AML-193 (cell line): Measurements from ENCODE around the gene OR51A7.
"Not testable (repeated sequence)": the region's sequence is repeated elsewhere in the genome, so short reads cannot be mapped to it uniquely, and the experiment has no call there.

ENCODE experiments used
- DNase-seq, 2 experiments: peaks; one replicate each; lab custom pipeline; 2025; lab: John Stamatoyannopoulos, UW

The OR51A7 gene

GRCh38 chr11:4903484-4903883, at the start of gene OR51A7:
Gene OR51A7, plus strand, starts transcription at chr11:4903783. Its CDS starts 3,587 bp downstream, at chr11:4907370.
- DNase-seq, result no peak

- not testable (repeated sequence) for DNase-seq
Observed at GRCh38 chr11:4854286-4854685, 49.3 kb upstream of the OR51A7 start.

- no peak for DNase-seq
Observed at GRCh38 chr11:4862447-4863236, 40.9 kb upstream of the OR51A7 start.

GRCh38 chr11:4863876-4864275, 39.7 kb upstream of the OR51A7 start:
- DNase-seq, result no peak

- DNase-seq, result no peak
Observed at GRCh38 chr11:4865855-4866254, 37.7 kb upstream of the OR51A7 start.

- no peak for DNase-seq
Observed at GRCh38 chr11:4881188-4881587, 22.4 kb upstream of the OR51A7 start.

- no peak for DNase-seq
Observed at GRCh38 chr11:4881860-4882500, 21.6 kb upstream of the OR51A7 start, which contains the start of gene OR51T1. Gene OR51T1, plus strand, starts transcription at chr11:4881900. Its CDS starts 0 bp downstream, at chr11:4881900.

GRCh38 chr11:4882543-4882942, 21.0 kb upstream of the OR51A7 start:
- no peak for DNase-seq

GRCh38 chr11:4884361-4884760, 19.2 kb upstream of the OR51A7 start:
- DNase-seq, result no peak

GRCh38 chr11:4886186-4886585, 17.4 kb upstream of the OR51A7 start:
- no peak for DNase-seq

- no peak for DNase-seq
Observed at GRCh38 chr11:4887591-4887990, 16.0 kb upstream of the OR51A7 start.

GRCh38 chr11:4890279-4890678, 13.3 kb upstream of the OR51A7 start:
- no peak for DNase-seq

GRCh38 chr11:4891996-4892640, 11.5 kb upstream of the OR51A7 start:
- no peak for DNase-seq

GRCh38 chr11:4916581-4916980, 13.0 kb downstream of the OR51A7 start:
- no peak for DNase-seq

- DNase-seq, result no peak
Observed at GRCh38 chr11:4919250-4919649, 15.7 kb downstream of the OR51A7 start, which contains the start of gene OR51G2. Gene OR51G2, minus strand, starts transcription at chr11:4919350. Its CDS starts 3,687 bp downstream, at chr11:4915663.

- no peak for DNase-seq
Observed at GRCh38 chr11:4921796-4922195, 18.2 kb downstream of the OR51A7 start.

- DNase-seq, result no peak
Observed at GRCh38 chr11:4922304-4922703, 18.7 kb downstream of the OR51A7 start.

GRCh38 chr11:4924239-4924638, 20.7 kb downstream of the OR51A7 start, which contains the start of gene OR51G1:
Gene OR51G1, minus strand, starts transcription at chr11:4924339. Its CDS starts 0 bp downstream, at chr11:4924339.
- no peak for DNase-seq

- no peak for DNase-seq
Observed at GRCh38 chr11:4926608-4927007, 23.0 kb downstream of the OR51A7 start.

- no peak for DNase-seq
Observed at GRCh38 chr11:4932751-4933150, 29.2 kb downstream of the OR51A7 start.

- DNase-seq, result no peak
Observed at GRCh38 chr11:4936745-4937144, 33.2 kb downstream of the OR51A7 start.

GRCh38 chr11:4947505-4947904, 43.9 kb downstream of the OR51A7 start, which contains the start of gene OR51A4:
Gene OR51A4, minus strand, starts transcription at chr11:4947605. Its CDS starts 505 bp downstream, at chr11:4947100.
- no peak for DNase-seq
